ENCODE measurements around the gene MGMT.

MGMT gene

DNA sequence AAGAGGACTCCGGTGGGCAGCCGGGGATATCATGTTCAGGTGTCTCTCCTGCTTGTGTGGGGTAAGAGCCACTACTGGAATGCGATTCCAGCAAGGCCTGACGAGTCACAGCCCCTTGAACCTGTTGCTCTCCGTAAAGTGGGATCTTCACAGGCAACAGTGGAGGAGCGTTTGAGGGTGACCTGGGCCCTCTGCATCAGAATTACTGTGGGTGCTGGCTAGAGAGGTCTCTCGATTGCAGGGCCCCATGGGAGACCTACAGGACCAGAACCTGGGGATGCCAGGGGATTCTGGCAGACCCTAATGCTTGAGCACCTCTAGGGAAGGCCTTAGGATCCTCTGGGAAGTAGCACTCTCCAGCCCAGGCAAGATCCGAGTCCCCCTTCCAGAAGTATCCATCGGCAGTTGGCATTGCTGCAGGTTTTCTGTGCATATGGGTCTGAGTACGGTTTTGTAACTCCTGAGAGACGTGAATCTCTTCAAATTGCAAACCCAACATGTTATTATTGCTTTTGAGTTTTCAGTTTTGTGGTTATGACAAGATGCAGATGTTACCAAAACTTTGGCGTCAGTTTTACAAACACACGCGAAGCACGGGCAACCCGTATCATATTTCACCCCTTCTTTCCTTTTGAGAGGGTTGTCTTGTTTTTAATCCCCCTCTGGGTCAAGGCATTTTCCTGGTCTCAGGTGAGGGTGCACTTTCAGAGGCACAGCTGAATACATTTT lies 4.6 kb downstream of the MGMT start:
- Histone ChIP-seq H3K4me3 (replicated peaks; ENCODE audit: insufficient read depth, low read length) (no peak overlapping the region), H3K27me3 (ENCODE audit: insufficient read depth, poor library complexity, severe bottlenecking) (no peaks in the 10 kb centered on the region), H3K27ac (replicated peaks) (no peak overlapping the region)
- no peak for DNase-seq (ENCODE audit: low read depth in 1 of 2, low spot score in 1 of 2)
- TF ChIP-seq POLR2AphosphoS5 (IDR thresholded peaks at IDR 0.05; ENCODE audit: low read depth): no peak
- TF ChIP-seq SPI1 (IDR thresholded peaks at IDR 0.05; ENCODE audit: borderline replicate concordance, low read depth): no peak
- TF ChIP-seq, protein P1, sequence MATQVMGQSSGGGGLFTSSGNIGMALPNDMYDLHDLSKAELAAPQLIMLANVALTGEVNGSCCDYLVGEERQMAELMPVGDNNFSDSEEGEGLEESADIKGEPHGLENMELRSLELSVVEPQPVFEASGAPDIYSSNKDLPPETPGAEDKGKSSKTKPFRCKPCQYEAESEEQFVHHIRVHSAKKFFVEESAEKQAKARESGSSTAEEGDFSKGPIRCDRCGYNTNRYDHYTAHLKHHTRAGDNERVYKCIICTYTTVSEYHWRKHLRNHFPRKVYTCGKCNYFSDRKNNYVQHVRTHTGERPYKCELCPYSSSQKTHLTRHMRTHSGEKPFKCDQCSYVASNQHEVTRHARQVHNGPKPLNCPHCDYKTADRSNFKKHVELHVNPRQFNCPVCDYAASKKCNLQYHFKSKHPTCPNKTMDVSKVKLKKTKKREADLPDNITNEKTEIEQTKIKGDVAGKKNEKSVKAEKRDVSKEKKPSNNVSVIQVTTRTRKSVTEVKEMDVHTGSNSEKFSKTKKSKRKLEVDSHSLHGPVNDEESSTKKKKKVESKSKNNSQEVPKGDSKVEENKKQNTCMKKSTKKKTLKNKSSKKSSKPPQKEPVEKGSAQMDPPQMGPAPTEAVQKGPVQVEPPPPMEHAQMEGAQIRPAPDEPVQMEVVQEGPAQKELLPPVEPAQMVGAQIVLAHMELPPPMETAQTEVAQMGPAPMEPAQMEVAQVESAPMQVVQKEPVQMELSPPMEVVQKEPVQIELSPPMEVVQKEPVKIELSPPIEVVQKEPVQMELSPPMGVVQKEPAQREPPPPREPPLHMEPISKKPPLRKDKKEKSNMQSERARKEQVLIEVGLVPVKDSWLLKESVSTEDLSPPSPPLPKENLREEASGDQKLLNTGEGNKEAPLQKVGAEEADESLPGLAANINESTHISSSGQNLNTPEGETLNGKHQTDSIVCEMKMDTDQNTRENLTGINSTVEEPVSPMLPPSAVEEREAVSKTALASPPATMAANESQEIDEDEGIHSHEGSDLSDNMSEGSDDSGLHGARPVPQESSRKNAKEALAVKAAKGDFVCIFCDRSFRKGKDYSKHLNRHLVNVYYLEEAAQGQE (IDR thresholded peaks at IDR 0.05; ENCODE audit: insufficient replicate concordance, low read depth): no peak
- TF ChIP-seq, protein P2, sequence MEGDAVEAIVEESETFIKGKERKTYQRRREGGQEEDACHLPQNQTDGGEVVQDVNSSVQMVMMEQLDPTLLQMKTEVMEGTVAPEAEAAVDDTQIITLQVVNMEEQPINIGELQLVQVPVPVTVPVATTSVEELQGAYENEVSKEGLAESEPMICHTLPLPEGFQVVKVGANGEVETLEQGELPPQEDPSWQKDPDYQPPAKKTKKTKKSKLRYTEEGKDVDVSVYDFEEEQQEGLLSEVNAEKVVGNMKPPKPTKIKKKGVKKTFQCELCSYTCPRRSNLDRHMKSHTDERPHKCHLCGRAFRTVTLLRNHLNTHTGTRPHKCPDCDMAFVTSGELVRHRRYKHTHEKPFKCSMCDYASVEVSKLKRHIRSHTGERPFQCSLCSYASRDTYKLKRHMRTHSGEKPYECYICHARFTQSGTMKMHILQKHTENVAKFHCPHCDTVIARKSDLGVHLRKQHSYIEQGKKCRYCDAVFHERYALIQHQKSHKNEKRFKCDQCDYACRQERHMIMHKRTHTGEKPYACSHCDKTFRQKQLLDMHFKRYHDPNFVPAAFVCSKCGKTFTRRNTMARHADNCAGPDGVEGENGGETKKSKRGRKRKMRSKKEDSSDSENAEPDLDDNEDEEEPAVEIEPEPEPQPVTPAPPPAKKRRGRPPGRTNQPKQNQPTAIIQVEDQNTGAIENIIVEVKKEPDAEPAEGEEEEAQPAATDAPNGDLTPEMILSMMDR (IDR thresholded peaks at IDR 0.05; ENCODE audit: insufficient read depth, low read length): no peak
- TF ChIP-seq GABPA (IDR thresholded peaks at IDR 0.05; ENCODE audit: low read depth): no peak

DNA sequence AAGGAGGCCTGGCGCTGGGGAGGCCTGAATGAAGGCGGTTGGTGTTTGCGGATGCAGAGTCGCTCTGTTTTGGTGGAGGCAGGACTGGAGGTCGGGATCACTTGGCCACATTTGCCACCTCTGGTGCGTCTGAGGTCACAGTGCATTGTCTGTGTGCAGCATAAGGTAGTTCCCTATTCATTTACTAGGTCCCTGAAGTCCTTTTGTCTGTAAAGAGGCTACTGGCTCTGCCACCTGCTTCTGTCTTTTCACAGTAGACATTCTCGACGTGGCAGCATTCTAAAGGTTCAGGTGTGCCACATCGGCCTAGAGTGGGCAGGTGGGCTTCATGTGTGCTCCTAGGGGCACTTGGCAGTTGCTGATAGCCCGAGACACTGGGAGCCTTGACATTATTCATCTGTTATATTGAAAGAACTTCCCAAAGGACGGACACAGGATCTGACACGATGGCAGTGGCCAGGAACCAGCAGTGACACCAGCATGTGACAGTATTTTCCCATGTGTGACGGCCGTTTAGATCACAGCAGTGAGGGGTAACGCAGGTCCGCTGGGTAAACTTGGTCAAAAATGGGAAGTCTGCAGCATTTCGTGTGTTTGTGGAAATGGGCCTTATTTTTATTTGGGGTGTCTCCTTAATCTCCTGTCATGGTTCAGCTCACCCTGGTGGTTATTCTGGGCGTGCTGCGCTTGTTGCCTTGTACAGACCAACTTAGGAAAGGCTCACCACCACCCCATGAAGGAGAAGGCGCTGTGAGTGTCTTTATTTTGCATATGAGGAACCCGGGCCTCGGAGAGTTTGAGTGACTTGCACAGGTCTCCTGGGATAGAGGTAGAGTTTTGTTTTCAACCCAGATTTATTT lies 5.9 kb downstream of the MGMT start:
- Histone ChIP-seq H3K27ac (replicated peaks) (no peak overlapping the region), H3K4me3 (replicated peaks; ENCODE audit: insufficient read depth, low read length) (no peak overlapping the region), H3K27me3 (ENCODE audit: insufficient read depth, poor library complexity, severe bottlenecking) (no peaks in the 10 kb centered on the region)
- TF ChIP-seq SPI1 (IDR thresholded peaks at IDR 0.05; ENCODE audit: borderline replicate concordance, low read depth) (no peak), POLR2AphosphoS5 (IDR thresholded peaks at IDR 0.05; ENCODE audit: low read depth) (no peak), GABPA (IDR thresholded peaks at IDR 0.05; ENCODE audit: low read depth) (no peak)
- TF ChIP-seq, protein P2 (IDR thresholded peaks at IDR 0.05; ENCODE audit: insufficient read depth, low read length): no peak
- TF ChIP-seq, protein P1 (IDR thresholded peaks at IDR 0.05; ENCODE audit: insufficient replicate concordance, low read depth): no peak
- no peak for DNase-seq (ENCODE audit: low read depth in 1 of 2, low spot score in 1 of 2)

DNA sequence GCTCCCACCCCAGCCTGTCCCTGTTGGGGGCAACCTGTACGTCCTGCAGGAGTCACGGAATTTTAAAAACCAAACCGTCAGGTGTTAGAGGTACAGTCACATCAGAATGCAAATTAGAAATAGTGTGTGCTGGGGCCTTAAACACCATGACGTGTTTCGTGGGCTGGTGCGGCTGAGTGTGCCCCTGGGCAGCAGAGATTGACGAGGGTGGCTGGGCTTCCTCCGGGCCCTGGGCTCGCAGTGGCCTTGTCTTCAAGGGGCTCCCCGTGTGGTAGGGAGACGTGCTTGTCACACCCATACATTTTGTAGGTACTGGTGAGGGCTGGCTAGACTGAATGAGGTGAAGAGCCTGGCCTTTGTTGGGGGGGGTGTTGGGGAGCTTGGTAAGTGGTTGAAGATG lies 7.6 kb downstream of the MGMT start:
- Histone ChIP-seq H3K4me3 (replicated peaks; ENCODE audit: insufficient read depth, low read length) (no peak overlapping the region), H3K27ac (replicated peaks) (no peak overlapping the region), H3K27me3 (ENCODE audit: insufficient read depth, poor library complexity, severe bottlenecking) (no peaks in the 10 kb centered on the region)
- no peak for DNase-seq (ENCODE audit: low read depth in 1 of 2, low spot score in 1 of 2)
- TF ChIP-seq, protein P1 (IDR thresholded peaks at IDR 0.05; ENCODE audit: insufficient replicate concordance, low read depth): no peak
- TF ChIP-seq POLR2AphosphoS5 (IDR thresholded peaks at IDR 0.05; ENCODE audit: low read depth) (no peak), SPI1 (IDR thresholded peaks at IDR 0.05; ENCODE audit: borderline replicate concordance, low read depth) (no peak), GABPA (IDR thresholded peaks at IDR 0.05; ENCODE audit: low read depth) (no peak)
- TF ChIP-seq, protein P2 (IDR thresholded peaks at IDR 0.05; ENCODE audit: insufficient read depth, low read length): no peak
